GM12892 (cell line): ENCODE results near the gene ZNF484.
"Not testable (repeated sequence)": the region's sequence is repeated elsewhere in the genome, so short reads cannot be mapped to it uniquely, and the experiment has no call there.

Experiments used
- POLR2A ChIP-seq: IDR thresholded peaks from 2 replicates; pipeline ENCODE4 v1.6.1; 2011; ENCODE audit warnings: low read depth, low read length, control low read depth
- POLR2AphosphoS5 ChIP-seq: IDR thresholded peaks from 2 replicates; pipeline ENCODE4 v1.6.1; 2011; ENCODE audit warnings: low read depth, low read length, control low read depth

GRCh38 chr9:92893916-92894610, 16.2 kb upstream of the ZNF484 start:
- TF ChIP-seq POLR2AphosphoS5, POLR2A: not testable (repeated sequence)
